IMR-90 (cell line): ENCODE measurements around the gene ADGRB3. TPM values are rescaled to one million over a fixed set of nuclear protein-coding genes. Genes with fewer than 3 reads are reported as not detected.

Experiments
- ATAC-seq: fragments of 200-7000 bp; cut with Tn5 transposase; 2 replicates; pipeline ENCODE4 v1.9.1; 2020; ENCODE audit warnings: low read depth, mild to moderate bottlenecking, moderate library complexity
- BruUV-seq: library from RNA; stranded (reverse); fragments of 400-500 nt; replicated peaks from 2 replicates; lab custom pipeline; 2021; lab: Mats Ljungman, UMichigan
- CTCF ChIA-PET: fragments of 300-600 bp; formaldehyde crosslinking; extraction: SDS; loops from one replicate; lab custom pipeline; 2021; ENCODE audit warnings: antibody characterized with exemption; lab: Yijun Ruan, JAX
- POLR2A ChIA-PET: fragments of 300-600 bp; sonication (Branson Sonifier 250); formaldehyde crosslinking; loops from one replicate; lab custom pipeline; 2022; ENCODE audit warnings: antibody characterized with exemption; ENCODE audit not compliant: unreplicated experiment; lab: Charles Lee
- DNase-seq: peaks from one replicate; pipeline ENCODE4 v3.0.0; 2013
- H2AFZ ChIP-seq: replicated peaks from 2 replicates; pipeline ENCODE3; 2013; ENCODE audit warnings: low read length, mild to moderate bottlenecking; ENCODE audit not compliant: poor library complexity
- H2AK5ac ChIP-seq: 2 replicates; pipeline ENCODE4 v1.6.1; 2013; ENCODE audit warnings: low read depth, low read length, inconsistent platforms
- H2AK9ac ChIP-seq: replicated peaks from 2 replicates; pipeline ENCODE3; 2013; ENCODE audit warnings: mild to moderate bottlenecking, low read depth, low read length, moderate library complexity; ENCODE audit not compliant: poor library complexity
- H2BK120ac ChIP-seq: 2 replicates; pipeline ENCODE4 v1.6.1; 2013; ENCODE audit warnings: low read depth, low read length, inconsistent platforms
- H2BK15ac ChIP-seq: 3 replicates; pipeline ENCODE4 v1.6.1; 2013; ENCODE audit warnings: low read depth, low read length, inconsistent platforms
- H2BK20ac ChIP-seq: 2 replicates; pipeline ENCODE4 v1.6.1; 2013; ENCODE audit warnings: low read depth, mild to moderate bottlenecking, inconsistent platforms, low read length, moderate library complexity
- H2BK5ac ChIP-seq: 2 replicates; pipeline ENCODE4 v1.6.1; 2013; ENCODE audit warnings: mild to moderate bottlenecking, low read depth, low read length, inconsistent platforms; ENCODE audit not compliant: poor library complexity, severe bottlenecking
- H3K14ac ChIP-seq: replicated peaks from 2 replicates; pipeline ENCODE4 v1.6.1; 2013; ENCODE audit warnings: low read depth, low read length, inconsistent platforms
- H3K18ac ChIP-seq: 2 replicates; pipeline ENCODE4 v1.6.1; 2013; ENCODE audit warnings: low read depth, low read length, control low read depth
- H3K23ac ChIP-seq: 2 replicates; pipeline ENCODE4 v1.6.1; 2013; ENCODE audit warnings: low read depth, low read length, inconsistent platforms
- H3K27ac ChIP-seq: 2 replicates; pipeline ENCODE4 v1.5.1; 2013; ENCODE audit warnings: mild to moderate bottlenecking, control low read depth, low read length; ENCODE audit not compliant: insufficient read depth
- H3K27me3 ChIP-seq: 2 replicates; pipeline ENCODE4 v1.6.1; 2013; ENCODE audit warnings: low read length; ENCODE audit not compliant: control insufficient read depth, insufficient read depth
- H3K36me3 ChIP-seq: 2 replicates; pipeline ENCODE4 v1.6.1; 2013; ENCODE audit warnings: low read length, mixed read lengths; ENCODE audit not compliant: control insufficient read depth, insufficient read depth
- H3K4ac ChIP-seq: 2 replicates; pipeline ENCODE4 v1.6.1; 2013; ENCODE audit warnings: low read depth, low read length, inconsistent platforms
- H3K4me1 ChIP-seq: 2 replicates; pipeline ENCODE4 v1.6.1; 2013; ENCODE audit warnings: low read length, mixed read lengths; ENCODE audit not compliant: control insufficient read depth, insufficient read depth
- H3K4me2 ChIP-seq: 2 replicates; pipeline ENCODE4 v1.6.1; 2013; ENCODE audit warnings: low read depth, mild to moderate bottlenecking, control low read depth, low read length, moderate library complexity
- H3K4me3 ChIP-seq: 2 replicates; pipeline ENCODE4 v1.5.1; 2013; ENCODE audit warnings: low read depth, mild to moderate bottlenecking, control low read depth, low read length, moderate library complexity; ENCODE audit not compliant: insufficient read depth
- H3K56ac ChIP-seq: 2 replicates; pipeline ENCODE4 v1.6.1; 2013; ENCODE audit warnings: low read length, inconsistent platforms; ENCODE audit not compliant: insufficient read depth; ENCODE audit errors: extremely low read depth
- H3K79me1 ChIP-seq, 2 experiments: 2 replicates each; pipeline ENCODE4 v1.6.1; 2013; ENCODE audit warnings: low read length in 2 of 2, inconsistent platforms in 1 of 2, low read depth in 1 of 2
- H3K9ac ChIP-seq: 2 replicates; pipeline ENCODE4 v1.6.1; 2013; ENCODE audit warnings: low read depth, low read length, control low read depth
- H3K9me1 ChIP-seq: 2 replicates; pipeline ENCODE4 v1.6.1; 2013; ENCODE audit warnings: low read length, inconsistent platforms; ENCODE audit not compliant: insufficient read depth
- H3K9me3 ChIP-seq: 2 replicates; pipeline ENCODE4 v1.6.1; 2013; ENCODE audit warnings: low read length; ENCODE audit not compliant: control insufficient read depth, insufficient read depth
- H4K20me1 ChIP-seq: 2 replicates; pipeline ENCODE4 v1.6.1; 2013; ENCODE audit warnings: low read length, inconsistent platforms; ENCODE audit not compliant: insufficient read depth
- H4K5ac ChIP-seq: 2 replicates; pipeline ENCODE4 v1.6.1; 2013; ENCODE audit warnings: mild to moderate bottlenecking, low read depth, low read length, control low read depth
- H4K8ac ChIP-seq, 2 experiments: 2 replicates each; pipeline ENCODE4 v1.6.1; 2013; ENCODE audit warnings: low read depth in 2 of 2, low read length in 2 of 2, control low read depth in 1 of 2, inconsistent platforms in 1 of 2
- H4K91ac ChIP-seq: 2 replicates; pipeline ENCODE4 v1.6.1; 2013; ENCODE audit warnings: low read depth, low read length, inconsistent platforms; ENCODE audit not compliant: insufficient read depth
- BHLHE40 ChIP-seq: fragments of 150-350 bp; IDR thresholded peaks from 2 replicates; pipeline ENCODE4 v1.6.1; 2016; ENCODE audit warnings: mild to moderate bottlenecking, low read depth, low read length
- CHD1 ChIP-seq: IDR thresholded peaks from 2 replicates; pipeline ENCODE4 v1.6.1; 2012; ENCODE audit warnings: low read depth, low read length, improper control_type of control experiment
- CTCF ChIP-seq: conservative IDR thresholded peaks from 2 replicates; pipeline ENCODE4 v1.5.1; 2012; ENCODE audit warnings: mild to moderate bottlenecking, low read depth, low read length, improper control_type of control experiment
- MAZ ChIP-seq: IDR thresholded peaks from 2 replicates; pipeline ENCODE4 v1.6.1; 2012; ENCODE audit warnings: low read depth, mild to moderate bottlenecking, low read length, improper control_type of control experiment, moderate library complexity, borderline replicate concordance
- MXI1 ChIP-seq: IDR thresholded peaks from 2 replicates; pipeline ENCODE4 v1.6.1; 2012; ENCODE audit warnings: low read depth, mild to moderate bottlenecking, low read length, moderate library complexity, borderline replicate concordance
- NFE2L2 ChIP-seq: fragments of 150-350 bp; IDR thresholded peaks from 2 replicates; pipeline ENCODE4 v1.6.1; 2016; ENCODE audit warnings: low read depth, mild to moderate bottlenecking, low read length
- POLR2A ChIP-seq: IDR thresholded peaks from 2 replicates; pipeline ENCODE4 v1.6.1; 2012; ENCODE audit warnings: mild to moderate bottlenecking, low read depth, low read length
- SMC3 ChIP-seq: fragments of 150-350 bp; IDR thresholded peaks from 2 replicates; pipeline ENCODE4 v1.6.1; 2016; ENCODE audit warnings: low read depth, mild to moderate bottlenecking, antibody characterized with exemption, low read length, moderate library complexity
- WGBS, 2 experiments: methylation state at CpG; one replicate each; pipeline versions ENCODE4 v1.1.5 to v1.1.7; 2013; ENCODE audit warnings: missing lambda C conversion rate in 2 of 2; ENCODE audit not compliant: insufficient read length in 1 of 2; ENCODE audit errors: extremely low coverage in 2 of 2; 5-methylcytosine and 5-hydroxymethylcytosine counted together
- dilution Hi-C: fragments of 300-500 bp; cut with HindIII; formaldehyde crosslinking; loops from one replicate; pipeline ENCODE4 v1.14.3; 2018; ENCODE audit warnings: low sequenced_read_pairs; ENCODE audit not compliant: unreplicated experiment
- in situ Hi-C: fragments of 300-500 bp; cut with MboI; formaldehyde crosslinking; loops from 3 replicates; pipeline ENCODE4 v1.14.3; 2019; ENCODE audit warnings: low sequenced_read_pairs, inconsistent platforms, mixed read lengths
- intact Hi-C: fragments of 100-400 bp; cut with micrococcal nuclease; formaldehyde crosslinking; loops from 2 replicates; pipeline ENCODE4 v1.10.0; 2022
- polyA plus RNA-seq, 3 experiments: library from polyadenylated mRNA; depleted of rRNA; stranded (reverse); fragments of >200 nt; gene quantifications; 2 replicates each; pipeline ENCODE4 v1.2.3, GENCODE V29; 2012; ENCODE audit warnings: low replicate concordance in 1 of 3
- total RNA-seq: library from RNA; depleted of rRNA; stranded (reverse); fragments of >200 nt; gene quantifications from 2 replicates; pipeline ENCODE4 v1.2.3, GENCODE V29; 2012
- TF ChIP-seq, protein P1 (sequence below): fragments of 150-350 bp; IDR thresholded peaks from 2 replicates; pipeline ENCODE4 v1.6.1; 2017; ENCODE audit warnings: mild to moderate bottlenecking, antibody characterized with exemption, low read length, low read depth

The ADGRB3 gene
- total and polyA plus RNA-seq, 2 of the 4 experiments (the other 2 are of a cell fraction): not detected

DNA sequence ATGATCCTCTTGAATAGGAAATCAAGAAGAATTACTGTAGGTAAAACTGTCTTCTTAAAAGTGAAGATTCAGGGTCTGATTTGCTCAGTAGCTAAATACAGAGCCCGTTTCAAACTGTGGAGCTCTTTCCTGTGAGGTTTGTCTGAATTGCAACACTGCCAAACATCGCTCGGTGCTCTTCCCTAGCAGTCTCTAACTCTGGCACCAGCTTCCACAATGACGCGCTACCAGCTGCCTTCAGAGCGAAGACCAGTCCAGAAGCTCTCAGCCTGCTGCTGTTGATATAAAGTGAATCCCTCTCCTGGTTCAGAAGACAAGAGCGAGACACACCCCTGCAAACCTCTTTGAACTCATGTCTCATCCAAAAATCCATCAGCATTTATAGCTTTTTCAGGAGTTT, 714.7 kb downstream of the ADGRB3 start:
- Histone ChIP-seq H3K9ac (no peak overlapping the region), H4K5ac (no peak overlapping the region), H2AFZ (no peak overlapping the region), H3K4me1 (no peaks in the 10 kb centered on the region), H2BK120ac (no peak overlapping the region), H4K91ac (no peak overlapping the region), H4K20me1 (no peaks in the 10 kb centered on the region), H3K56ac (no peak overlapping the region), H3K9me3 (no peaks in the 10 kb centered on the region), H2AK9ac (no peak overlapping the region), H3K27ac (no peak overlapping the region), H3K9me1 (no peaks in the 10 kb centered on the region), H3K4ac (no peak overlapping the region), H3K18ac (no peak overlapping the region), H3K23ac (no peak overlapping the region), H2AK5ac (no peak overlapping the region), H2BK15ac (no peak overlapping the region), H3K14ac (no peak overlapping the region), H4K8ac (no peak overlapping the region), H2BK20ac (no peak overlapping the region), H3K27me3 (no peaks in the 10 kb centered on the region), H3K4me2 (no peak overlapping the region), H3K79me1 (no peaks in the 10 kb centered on the region), H3K36me3 (no peaks in the 10 kb centered on the region), H3K4me3 (no peak overlapping the region), H2BK5ac (no peak overlapping the region)
- in situ Hi-C loops: no loop called here
- TF ChIP-seq CTCF (no peak), CHD1 (no peak), BHLHE40 (no peak), MAZ (no peak), MXI1 (no peak), NFE2L2 (no peak), SMC3 (no peak), POLR2A (no peak)
- TF ChIP-seq, protein P1, sequence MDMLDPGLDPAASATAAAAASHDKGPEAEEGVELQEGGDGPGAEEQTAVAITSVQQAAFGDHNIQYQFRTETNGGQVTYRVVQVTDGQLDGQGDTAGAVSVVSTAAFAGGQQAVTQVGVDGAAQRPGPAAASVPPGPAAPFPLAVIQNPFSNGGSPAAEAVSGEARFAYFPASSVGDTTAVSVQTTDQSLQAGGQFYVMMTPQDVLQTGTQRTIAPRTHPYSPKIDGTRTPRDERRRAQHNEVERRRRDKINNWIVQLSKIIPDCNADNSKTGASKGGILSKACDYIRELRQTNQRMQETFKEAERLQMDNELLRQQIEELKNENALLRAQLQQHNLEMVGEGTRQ: no peak
- no TSS peak for BruUV-seq
- no peak for DNase-seq
- CTCF ChIA-PET: interaction anchor here (0.6 kb wide), 1 partner anchor 11 kb away, joined by 4 read pairs; no protein-coding TSS in a partner anchor
- ATAC-seq: no peak
- POLR2A ChIA-PET: no interaction called here
- dilution Hi-C loops: no loop called here
- intact Hi-C loops: no loop called here
- 0% methylated on average over 1 of the region's 7 CpGs; no CpG with 5 or more reads in 1 of the 2 experiments for WGBS, 2 experiments
